NCI-H1436 treated with DMSO at 0.1 percent for 48 hours (cell line): Measurements from ENCODE around the gene FBP1.
A peak's percentile ranks its signal among the peaks of the same experiment; 100 is the strongest.
"Not testable (repeated sequence)": the region's sequence is repeated elsewhere in the genome, so short reads cannot be mapped to it uniquely, and the experiment has no call there.

ENCODE experiments used
- DNase-seq: peaks from one replicate; lab custom pipeline; 2025; lab: John Stamatoyannopoulos, UW

FBP1 gene

DNA sequence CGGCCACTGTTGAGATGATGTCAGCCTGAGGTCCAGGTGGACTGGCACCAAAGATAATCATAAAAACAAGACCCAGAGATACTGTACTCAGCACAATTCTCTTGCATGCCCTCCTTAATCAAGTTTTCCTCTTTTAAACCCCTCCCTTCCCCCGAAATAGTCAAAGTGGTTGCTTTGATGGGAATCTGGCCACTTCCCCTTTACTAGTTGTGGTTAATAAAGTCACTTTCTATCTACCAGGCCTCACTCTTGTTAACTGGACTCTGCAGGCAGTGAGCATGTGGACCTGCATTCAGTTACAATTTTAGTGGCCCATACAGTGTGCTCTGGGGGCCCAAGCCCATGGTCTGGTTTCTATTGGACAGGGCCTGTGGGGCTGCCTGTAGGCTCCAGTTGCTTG lies 63.2 kb downstream of the FBP1 start:
- no peak for DNase-seq

DNA sequence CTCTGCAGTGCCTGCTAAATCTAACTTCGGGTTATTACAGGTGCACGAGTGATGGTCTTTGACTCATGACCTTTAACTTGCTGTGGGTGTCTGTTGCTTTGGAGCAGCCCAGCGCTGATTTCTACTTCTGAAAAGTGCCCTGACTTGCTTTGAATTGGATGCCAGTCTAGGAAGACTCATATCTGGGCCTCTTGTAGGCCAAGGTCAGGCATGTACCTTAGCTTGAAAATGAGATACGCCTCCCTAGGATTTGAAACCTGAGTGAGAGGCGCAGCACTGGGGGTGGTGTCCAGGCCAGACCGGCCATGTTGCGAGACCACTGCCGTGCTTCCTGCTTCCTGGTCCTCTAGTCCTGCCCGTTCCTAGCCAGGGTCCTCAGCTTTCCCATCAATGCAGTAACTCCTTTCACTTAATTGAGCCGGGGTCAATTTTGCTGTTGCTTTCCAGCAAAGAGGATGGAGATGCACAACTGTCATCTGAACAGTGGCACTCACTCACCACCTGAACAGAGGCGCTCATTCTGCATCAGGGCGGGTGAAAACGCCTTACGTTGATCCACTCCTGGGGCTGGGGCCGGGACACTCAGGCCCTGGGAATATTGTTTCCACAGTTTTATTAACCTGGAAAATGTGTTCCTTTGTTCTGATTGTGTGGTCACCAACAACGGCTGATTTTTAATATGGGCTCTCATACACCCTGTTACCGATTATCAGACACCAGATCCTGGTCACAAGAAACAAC lies 70.2 kb downstream of the FBP1 start:
- no peak for DNase-seq

GRCh38 chr9:94568250-94568889 lies 70.9 kb downstream of the FBP1 start:
- no peak for DNase-seq

- DNase-seq, result no peak
Measured at GRCh38 chr9:94567271-94567670, 72.0 kb downstream of the FBP1 start.

- DNase-seq, result no peak
Measured at GRCh38 chr9:94566550-94566949, 72.8 kb downstream of the FBP1 start.

DNA sequence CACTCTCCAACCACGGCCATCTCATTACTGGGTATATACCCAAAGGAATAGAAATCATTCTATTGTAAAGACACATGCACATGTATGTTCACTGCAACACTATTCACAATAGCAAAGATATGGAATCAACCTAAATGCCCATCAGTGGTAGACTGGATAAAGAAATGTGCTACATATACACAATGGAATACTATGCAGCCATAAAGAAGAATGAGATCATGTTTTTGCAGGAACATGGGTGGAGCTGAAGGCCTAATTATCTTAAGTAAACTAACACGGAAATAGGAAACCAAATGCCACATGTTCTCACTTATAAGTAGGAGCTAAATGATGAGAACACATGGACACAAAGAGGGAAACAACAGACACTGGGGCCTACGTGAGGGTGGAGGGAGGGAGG lies 75.0 kb downstream of the FBP1 start:
- DNase-seq, result not testable (repeated sequence)

DNA sequence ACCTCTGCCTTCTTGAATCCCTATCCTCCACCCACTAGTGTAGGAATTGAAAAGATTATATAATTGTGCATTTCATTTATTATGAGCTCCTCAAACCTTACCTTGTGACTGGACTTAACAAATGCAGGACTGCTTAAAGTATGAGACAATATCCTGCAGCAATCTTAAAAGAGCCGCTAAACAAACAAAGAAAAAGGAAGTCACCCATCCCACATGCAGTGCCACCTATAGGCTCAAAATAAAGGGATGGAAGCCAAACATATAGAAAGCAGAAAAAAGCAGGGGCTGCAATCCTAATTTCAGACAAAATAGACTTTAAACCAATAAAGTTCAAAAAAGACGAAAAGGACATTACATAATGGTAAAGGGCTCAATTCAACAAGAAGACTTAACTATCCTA lies 75.8 kb downstream of the FBP1 start:
- no peak for DNase-seq

GRCh38 chr9:94560237-94560636 lies 79.1 kb downstream of the FBP1 start:
- DNase-seq, result no peak

DNA sequence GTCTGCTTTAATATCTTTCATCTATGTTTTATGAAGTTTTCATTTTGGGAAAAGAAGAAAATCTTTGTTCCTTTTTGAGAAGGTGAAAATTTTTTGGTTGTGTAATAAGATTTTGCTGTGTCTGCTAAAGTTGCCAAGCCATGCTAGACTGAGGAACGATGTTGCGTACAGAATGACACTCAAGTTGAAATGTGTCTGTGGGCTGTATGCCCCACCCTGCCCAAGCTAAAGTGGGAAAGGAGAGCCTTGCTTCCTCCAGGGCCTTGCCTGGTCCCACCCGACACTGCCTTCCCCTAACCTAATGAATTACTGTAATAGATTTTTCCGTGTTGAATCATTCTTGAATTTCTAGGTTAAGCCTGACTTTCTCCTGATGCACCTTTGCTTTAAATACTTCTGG lies 81.9 kb downstream of the FBP1 start:
- DNase-seq, result no peak

- peak; percentile 68 for DNase-seq
Measured at GRCh38 chr9:94554439-94555331, 84.6 kb downstream of the FBP1 start, which contains the start of gene PCAT7. Gene PCAT7 (plus strand): TSS chr9:94555083.

- no peak for DNase-seq
Measured at GRCh38 chr9:94554078-94554438, 85.3 kb downstream of the FBP1 start.
